Measurements from ENCODE around the gene METTL9.
A peak's percentile ranks its signal among the peaks of the same experiment; 100 is the strongest.
"Not testable (repeated sequence)": the region's sequence is repeated elsewhere in the genome, so short reads cannot be mapped to it uniquely, and the experiment has no call there.

METTL9 gene

DNA sequence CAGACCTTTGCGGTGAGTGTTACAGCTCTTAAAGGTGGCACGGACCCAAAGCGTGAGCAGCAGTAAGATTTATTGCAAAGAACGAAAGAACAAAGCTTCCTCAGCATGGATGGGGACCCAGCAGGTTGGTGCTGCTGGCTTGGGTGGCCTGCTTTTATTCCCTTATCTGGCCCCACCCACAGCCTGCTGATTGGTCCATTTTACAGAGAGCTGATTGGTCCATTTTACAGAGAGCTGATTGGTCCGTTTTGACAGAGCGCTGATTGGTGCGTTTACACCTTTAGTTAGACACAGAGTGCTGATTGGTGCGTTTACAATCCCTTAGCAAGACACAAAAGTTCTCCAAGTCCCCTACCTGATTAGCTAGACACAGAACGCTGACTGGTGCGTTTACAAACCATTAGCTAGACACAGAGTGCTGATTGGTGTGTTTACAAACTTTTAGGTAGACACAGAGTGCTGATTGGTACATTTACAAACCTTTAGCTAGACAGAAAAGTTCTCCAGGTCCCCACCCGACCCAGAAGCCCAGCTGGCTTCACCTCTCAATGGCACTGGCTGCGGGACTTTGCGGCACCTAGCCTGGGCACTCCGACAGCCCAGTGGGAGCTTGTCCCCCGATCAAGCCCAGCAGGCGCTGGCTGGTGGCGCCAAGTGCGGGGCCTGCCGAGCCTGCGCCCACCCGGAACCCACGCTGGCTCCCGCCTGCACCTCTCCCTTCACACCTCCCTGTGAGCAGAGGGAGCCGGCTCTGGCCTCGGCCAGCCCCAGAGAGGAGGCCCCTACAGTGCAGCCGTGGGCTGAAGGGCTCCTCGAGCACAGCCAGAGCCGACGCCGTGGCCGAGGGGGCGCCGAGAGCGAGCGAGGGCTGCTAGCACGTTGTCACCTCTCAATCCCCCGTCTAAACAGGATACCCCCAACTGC, 30.5 kb downstream of the METTL9 start:
- H3K4me3 ChIP-seq: not testable (repeated sequence)
- H3K27ac ChIP-seq: peak overlapping the region in 20 of 21 experiments; percentile 7 to 81 (median 66)

DNA sequence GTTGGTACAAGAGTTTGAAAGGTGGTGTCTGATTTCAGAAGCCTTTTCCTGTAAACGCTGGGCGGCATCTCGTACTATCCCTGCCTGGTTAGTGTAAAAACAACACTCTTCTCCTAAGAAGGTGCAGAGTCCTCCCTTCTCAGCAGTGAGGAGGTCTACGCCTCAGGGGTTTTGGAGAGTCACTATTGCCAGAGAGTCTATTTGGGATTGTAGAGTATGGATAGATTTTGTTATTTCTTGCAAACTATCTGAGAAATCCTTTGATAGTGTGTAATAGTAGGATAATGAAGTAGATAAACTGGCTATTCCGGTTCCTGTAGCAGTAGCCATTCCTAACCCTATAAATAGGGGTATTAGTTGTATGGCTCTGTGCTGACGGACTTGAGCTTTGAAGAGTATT, 31.5 kb downstream of the METTL9 start:
- peak overlapping the region in 20 of 21 experiments; percentile 4 to 81 (median 63) for H3K27ac ChIP-seq

DNA sequence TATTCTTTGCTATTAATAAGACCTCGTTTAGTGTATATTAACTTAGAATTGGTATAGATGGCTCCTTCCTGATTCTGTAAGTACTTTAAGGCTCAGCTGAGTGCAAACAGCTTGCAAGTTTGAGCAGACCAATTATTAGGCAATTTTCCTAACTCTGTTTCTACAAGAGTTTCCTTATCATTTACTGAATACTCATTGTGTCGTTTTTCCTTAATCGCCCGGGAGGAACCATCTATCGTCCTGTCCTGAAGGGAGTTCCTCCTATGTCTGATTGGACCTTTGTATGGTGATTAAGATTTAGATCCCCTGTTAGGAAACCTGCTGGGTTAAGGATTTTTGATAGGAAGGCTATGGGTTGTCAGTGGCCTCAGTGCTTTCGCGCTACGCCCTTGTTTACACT, 32.0 kb downstream of the METTL9 start:
- H3K4me3 ChIP-seq: not testable (repeated sequence)
- peak overlapping the region in 15 of 21 experiments; percentile 4 to 81 (median 67) for H3K27ac ChIP-seq

More for the DNA sequence above, 31.5 kb downstream of the METTL9 start:
- H3K4me3 ChIP-seq: not testable (repeated sequence)

DNA sequence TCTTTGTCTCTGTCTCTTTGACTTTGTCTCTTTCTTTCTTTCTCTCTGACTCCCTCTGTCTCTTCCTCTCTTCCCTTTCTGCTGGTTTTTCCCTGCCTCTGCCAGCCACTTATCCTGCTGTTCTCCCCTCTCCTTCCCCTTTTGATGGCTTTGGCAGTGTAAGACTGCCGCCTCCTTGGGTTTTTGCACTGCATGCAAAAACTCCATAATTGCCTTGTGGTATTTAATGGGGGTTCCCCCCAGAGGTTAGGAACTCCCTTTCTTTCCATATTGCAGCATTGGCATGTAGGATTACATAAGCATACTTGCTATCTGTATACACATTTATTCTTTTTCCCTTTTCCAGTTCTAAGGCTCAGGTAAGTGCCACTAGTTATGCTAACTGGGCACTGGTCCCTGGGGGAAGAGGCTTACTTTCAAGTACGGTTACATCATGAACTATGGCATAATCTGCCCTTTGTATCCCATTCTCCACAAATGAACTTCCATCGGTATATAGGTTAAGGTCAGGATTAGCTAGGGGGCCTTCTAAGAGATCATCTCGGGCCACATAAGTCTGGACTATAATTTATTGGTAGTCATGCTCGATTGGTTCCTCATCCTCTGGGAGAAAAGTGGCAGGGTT, 32.7 kb downstream of the METTL9 start:
- H3K4me3 ChIP-seq: not testable (repeated sequence)
- peak overlapping the region in 14 of 21 experiments; percentile 4 to 81 (median 56) for H3K27ac ChIP-seq

DNA sequence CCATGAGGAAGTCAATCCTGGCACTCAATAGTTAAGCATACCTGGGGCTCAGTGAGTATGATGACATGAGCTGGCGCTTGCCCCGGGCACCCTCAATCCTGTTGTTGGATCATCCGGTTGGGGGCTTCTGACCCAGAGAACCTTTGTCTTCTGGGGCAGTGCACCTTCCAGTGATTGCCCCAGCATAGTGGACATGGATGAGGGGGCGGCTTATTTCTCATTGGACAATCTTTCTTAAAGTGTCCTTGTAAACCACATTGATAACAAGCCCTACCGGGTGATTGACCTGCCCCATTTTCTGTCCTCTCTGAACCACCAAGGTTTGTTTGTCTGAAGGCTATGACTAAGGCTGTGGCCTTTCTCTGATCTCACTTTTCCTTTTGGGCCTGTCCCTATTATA, 34.8 kb downstream of the METTL9 start:
- no peak overlapping the region for H3K27ac ChIP-seq

DNA sequence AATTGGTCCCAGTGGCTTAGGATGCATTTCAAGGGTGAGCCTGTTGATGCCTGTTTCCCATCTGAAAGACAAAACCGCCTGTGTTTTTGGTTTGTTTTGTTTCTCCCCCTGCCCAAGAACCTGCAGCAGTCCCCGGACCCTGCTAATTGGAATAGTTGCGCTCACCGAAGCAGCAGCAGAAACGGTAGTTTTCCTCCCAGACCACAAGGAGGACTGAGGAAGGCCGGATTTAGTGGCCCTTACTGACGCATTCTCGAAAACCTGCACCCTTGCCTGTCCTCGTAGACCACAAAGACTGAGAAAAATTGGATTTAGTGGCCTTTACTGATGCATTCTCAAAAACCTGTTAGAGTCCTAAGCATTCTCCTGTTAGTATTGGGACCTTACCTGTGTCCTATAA, 36.3 kb downstream of the METTL9 start:
- not testable (repeated sequence) for H3K27ac ChIP-seq, H3K4me3 ChIP-seq

More for the DNA sequence above, 34.8 kb downstream of the METTL9 start:
- no peak overlapping the region for H3K4me3 ChIP-seq

DNA sequence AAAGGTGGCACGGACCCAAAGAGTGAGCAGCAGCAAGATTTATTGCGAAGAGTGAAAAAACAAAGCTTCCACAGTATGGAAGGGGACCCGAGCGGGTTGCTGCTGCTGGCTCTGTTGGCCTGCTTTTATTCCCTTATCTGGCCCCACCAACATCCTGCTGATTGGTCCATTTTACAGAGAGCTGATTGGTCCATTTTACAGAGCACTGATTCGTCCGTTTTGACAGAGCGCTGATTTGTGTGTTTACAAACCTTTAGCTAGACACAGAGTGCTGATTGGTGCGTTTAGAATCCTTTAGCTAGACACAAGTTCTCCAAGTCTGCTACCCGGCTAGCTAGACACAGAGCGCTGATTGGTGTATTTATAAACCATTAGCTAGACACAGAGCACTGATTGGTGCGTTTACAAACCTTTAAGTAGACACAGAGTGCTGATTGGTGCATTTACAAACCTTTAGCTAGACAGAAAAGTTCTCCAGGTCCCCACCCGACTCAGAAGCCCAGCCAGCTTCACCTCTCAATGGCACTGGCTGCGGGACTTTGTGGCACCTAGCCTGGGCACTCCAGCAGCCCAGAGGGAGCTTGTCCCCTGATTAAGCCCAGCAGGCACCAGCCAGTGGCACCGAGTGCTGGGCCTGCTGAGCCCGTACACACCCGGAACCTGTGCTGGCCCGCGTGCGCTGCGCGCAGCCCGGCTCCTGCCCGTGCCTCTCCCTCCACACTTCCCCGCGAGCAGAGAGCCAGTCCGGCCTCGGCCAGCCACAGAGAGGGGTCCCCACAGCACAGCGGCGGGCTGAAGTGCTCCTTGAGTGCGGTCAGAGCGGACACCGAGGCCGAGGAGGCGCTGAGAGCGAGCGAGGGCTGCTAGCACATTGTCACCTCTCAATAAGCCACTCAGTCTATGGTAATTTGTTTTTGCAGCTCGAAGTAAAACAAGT, 37.9 kb downstream of the METTL9 start:
- Histone ChIP-seq H3K4me3 (no peak overlapping the region), H3K27ac (peak overlapping the region in 3 of 21 experiments; percentile 6 to 39 (median 33))

DNA sequence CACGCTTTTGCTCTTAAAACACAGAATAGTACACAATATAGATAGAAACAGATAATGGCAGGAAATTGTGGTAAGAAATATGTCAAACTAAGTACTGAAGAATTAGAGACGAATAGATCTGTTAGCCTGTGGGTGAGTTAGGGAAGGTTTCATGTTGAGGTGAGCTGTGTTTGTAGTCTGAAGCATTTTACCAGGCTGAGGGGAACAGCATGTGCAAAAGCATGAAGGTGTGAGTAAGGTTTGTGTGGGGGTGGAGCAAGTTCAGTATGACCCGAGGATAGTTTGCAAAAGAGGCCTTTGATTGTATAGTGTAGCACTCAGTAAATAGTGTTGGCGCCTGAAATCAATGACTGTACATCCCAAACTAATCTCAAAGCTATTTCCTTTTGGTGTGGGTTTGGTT, 39.2 kb downstream of the METTL9 start:
- Histone ChIP-seq H3K27ac (peak overlapping the region in 5 of 21 experiments; percentile 6 to 49 (median 33)), H3K4me3 (no peak overlapping the region)

DNA sequence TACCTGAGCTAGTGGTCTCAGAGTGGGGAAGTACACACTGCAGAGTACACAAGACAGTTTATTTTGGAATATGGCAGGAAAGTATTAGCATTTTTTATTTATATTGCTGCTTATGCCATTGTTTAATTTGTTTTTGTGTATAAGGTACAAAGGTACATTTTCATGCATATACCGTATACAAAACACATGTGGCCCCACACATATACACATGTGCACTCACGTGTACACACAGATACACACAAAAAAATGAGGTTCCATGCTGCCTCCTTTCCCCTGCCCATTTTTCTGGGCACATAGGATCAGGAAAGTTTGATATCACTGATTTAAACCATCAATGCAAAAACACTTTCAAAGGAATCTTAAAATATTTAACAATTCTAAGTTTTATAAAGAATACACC, 40.1 kb downstream of the METTL9 start:
- Histone ChIP-seq H3K4me3 (no peak overlapping the region), H3K27ac (peak overlapping the region in 3 of 21 experiments; percentile 33 to 49 (median 44))

DNA sequence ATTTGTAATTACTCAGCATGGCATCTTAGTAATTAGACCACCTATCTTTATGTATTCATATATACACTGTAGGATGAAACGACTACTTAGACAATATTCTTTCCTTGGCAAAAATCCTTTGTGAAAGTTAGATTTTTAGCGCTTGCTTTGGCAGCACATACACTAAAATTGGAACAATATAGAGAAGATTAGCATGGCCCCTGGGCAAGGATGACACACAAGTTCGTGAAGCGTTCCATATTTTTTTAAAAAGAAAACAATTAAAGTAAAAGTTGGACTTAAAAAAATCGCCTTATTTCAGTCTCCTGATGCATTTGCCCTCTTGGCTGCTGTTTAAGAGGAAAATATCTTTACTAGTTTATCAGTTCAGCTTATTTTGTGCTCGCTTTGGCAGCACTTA, 42.5 kb downstream of the METTL9 start:
- no peak overlapping the region for H3K27ac ChIP-seq
- H3K4me3 ChIP-seq: no peak overlapping the region

DNA sequence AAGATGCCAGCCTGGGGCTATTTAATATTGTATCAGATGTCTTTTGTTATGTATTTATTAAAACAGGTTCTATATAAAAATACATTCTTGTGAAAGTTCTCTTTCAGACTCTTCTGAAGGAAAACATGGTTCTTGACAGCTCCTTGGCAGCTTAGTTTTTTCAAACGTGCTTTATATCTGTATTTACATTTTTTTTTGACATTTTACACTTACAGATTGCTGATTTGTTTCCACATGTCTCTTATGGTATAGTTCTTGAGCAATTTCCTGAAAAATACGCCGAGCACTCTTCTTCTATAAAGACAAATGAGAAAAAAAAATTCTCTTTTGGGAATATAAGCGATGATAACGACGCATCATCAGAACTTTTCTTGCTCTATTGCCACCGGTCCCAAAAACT, 43.5 kb downstream of the METTL9 start:
- Histone ChIP-seq H3K27ac (no peak overlapping the region), H3K4me3 (no peak overlapping the region)

DNA sequence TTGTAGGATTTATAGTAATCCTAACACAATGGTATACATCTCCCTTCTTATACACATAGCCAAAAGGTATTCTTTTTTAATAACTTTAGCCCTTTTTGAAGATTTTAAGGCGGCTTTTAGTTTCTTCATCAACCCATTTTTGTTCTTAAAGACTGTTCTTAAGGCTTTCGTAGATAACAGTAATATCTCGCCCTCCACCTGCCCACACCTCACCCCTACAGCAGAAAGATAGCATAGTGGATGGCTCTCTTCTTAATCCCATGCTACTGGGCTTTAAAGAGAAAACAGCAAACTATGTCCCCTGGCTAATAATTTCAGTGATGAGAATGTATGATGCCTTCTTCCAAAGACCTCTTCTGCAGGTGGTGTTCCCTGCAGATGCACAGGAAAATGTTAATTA, 44.4 kb downstream of the METTL9 start:
- H3K4me3 ChIP-seq: no peak overlapping the region
- H3K27ac ChIP-seq: peak overlapping the region in 1 of 21 experiments; percentile 88

DNA sequence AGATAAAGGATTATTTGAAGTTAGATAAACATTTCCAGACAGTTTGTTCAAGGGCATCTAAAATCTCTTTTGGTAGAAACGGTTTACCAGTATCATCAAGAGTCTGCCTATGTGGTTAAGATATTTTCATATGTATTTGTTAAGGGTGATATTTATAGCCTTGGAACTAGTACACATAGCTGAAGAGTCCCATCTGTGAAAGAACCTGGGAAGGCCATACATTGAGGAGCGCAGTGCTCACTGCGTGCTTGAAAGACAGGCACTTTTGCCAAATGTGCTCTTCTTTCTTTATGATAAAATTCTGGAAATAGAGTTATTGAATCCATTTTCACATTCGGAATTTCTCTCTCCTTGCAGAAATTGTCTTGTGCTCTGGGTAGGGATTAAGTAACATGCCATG, 45.3 kb downstream of the METTL9 start:
- no peak overlapping the region for H3K4me3 ChIP-seq
- H3K27ac ChIP-seq: peak overlapping the region in 16 of 21 experiments; percentile 16 to 88 (median 72)

DNA sequence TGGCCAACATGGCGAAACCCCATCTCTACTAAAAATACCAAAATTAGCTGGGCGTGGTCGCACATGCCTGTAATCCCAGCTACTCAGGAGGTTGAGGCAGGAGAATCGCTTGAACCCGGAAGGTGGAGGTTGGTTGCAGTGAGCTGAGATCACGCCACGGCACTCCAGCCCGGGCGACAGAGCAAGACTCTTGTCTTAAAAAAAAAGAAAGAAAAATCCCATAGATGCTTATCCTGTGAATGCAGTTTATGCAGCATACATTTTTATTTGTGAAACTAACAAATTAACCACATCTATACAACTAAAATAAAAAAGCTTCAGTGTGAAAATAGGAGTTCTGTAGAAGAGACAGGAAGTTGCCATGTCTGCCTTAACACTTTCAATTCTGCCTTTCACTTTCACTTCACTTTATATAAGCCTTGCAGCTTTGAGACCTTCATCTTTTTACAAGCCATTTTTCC, 45.9 kb downstream of the METTL9 start:
- H3K4me3 ChIP-seq: peak overlapping the region in 1 of 7 experiments; percentile 11

DNA sequence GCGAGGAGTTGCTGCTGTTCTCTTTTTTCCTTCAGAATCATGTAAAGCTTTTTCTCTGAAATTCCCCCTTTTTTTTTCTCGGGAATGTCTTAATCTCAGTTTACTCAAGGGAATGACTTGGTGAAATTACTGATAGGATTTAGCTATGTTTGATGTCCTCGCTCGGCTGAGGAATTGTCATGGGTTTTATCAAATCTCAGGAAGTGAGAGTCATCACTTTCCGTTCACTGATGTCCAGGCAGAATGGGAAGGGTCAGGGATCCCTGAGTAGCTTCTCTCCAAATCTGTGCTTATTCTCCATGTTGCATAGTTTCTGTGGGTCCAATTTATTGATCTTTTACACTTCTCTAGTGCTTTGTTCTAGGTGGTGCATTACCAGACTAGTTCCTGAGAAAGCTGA, 46.7 kb downstream of the METTL9 start:
- H3K4me3 ChIP-seq: no peak overlapping the region

More for the DNA sequence above, 45.9 kb downstream of the METTL9 start:
- peak overlapping the region in 19 of 21 experiments; percentile 11 to 88 (median 67) for H3K27ac ChIP-seq

DNA sequence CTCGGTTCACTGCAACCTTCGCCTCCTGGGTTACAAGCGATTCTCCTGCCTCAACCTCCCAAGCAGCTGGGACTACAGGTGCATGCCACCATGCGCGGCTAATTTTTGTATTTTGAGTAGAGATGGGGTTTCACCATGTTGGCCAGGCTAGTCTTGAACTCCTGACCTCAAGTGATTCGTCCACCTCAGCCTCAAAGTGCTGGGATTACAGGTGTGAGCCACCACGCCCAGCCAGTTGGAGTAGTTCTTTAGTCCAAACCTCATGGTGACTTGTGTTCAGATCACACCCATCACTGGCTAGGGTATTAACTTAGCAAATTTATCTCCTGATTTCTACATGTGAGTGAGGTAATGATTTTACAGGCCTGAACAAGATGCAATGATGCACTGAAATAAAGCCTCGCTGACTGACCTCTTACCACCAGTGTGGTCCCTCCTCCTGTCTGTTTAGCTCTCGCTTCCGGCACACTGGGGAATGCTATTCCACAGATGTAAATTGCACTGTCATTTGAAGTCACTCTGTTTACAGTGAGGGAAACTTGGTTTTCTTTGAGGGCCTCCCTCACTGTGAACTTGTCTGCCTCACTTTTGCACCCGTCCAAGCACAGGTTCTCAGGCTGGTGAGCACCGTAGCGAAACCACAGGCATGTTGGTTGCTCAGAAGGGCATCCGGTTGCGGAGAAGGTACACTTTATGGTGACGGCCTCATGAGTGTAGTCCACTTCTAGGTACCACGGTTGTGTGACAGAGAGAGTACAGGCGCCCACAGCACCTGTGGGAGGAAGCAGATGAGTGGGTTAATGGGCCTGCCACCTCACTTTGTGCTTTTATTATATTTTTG, 47.6 kb downstream of the METTL9 start:
- H3K27ac ChIP-seq: peak overlapping the region in 14 of 21 experiments; percentile 16 to 88 (median 74)
- H3K4me3 ChIP-seq: no peak overlapping the region

More for the DNA sequence above, 46.7 kb downstream of the METTL9 start:
- peak overlapping the region in 17 of 21 experiments; percentile 16 to 88 (median 70) for H3K27ac ChIP-seq

DNA sequence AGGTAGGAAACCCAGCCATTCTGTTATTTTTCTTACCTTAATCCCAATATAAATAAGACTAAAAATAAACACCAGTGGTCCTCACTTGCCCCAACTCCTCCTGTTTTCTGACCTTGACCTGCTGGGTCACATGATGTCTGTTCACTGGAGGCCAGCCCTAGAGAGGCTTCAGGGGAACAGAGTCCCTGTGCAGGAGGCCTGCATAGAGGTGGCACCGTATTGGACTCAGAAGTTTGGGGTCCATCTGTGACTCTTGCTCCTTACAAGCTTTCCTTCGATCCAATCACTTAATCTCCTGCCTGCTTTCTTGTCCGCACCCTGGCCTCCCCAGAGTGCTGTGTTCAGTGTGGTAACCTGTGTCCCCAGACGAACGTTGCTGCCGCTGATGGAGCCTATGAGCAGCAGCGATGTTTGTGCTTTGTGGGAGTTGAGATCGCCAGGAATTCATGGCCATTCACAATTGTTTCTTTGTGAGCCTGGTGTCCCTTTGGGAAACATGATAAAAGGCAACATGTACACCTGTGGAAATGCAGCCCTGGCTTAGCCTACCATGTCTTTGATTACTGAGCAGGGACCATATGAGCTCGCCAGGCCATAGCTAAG, 48.3 kb downstream of the METTL9 start:
- Histone ChIP-seq H3K4me3 (no peak overlapping the region), H3K27ac (peak overlapping the region in 11 of 21 experiments; percentile 12 to 88 (median 70))

DNA sequence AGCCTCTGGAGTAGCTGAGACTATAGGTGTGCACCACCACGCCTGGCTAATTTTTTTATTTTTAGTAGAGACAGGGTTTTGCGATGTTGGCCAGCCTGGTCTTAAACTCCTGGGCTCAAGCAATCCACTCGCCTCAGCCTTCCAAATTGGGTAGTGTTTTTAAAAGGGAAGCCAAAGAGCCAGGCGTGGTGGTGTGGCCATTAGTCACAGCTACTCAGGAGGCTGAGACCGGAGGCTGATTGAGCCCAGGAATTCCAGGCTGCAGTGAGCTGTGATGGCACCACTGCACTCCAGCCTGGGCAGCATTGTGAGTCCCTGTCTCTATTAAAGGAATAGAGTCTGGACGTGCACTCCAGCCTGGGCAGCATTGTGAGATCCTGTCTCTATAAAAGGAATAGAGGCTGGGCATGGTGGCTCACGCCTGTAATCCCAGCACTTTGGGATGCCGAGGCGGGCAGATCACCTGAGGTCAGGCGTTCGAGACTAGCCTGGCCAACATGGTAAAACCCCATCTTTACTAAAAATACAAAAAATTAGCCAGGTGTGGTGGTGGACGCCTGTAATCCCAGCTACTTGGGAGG, 50.5 kb downstream of the METTL9 start:
- H3K27ac ChIP-seq: peak overlapping the region in 8 of 21 experiments; percentile 8 to 49 (median 26)

More for the DNA sequence above, 50.5 kb downstream of the METTL9 start:
- not testable (repeated sequence) for H3K4me3 ChIP-seq
